ENCODE data around the gene ENTR1. TPM values are rescaled to one million over a fixed set of nuclear protein-coding genes. Genes with fewer than 3 reads are reported as not detected.

ENTR1 gene
- polyA plus RNA-seq, 1 donor from 2014 or later = 63.7 TPM

DNA sequence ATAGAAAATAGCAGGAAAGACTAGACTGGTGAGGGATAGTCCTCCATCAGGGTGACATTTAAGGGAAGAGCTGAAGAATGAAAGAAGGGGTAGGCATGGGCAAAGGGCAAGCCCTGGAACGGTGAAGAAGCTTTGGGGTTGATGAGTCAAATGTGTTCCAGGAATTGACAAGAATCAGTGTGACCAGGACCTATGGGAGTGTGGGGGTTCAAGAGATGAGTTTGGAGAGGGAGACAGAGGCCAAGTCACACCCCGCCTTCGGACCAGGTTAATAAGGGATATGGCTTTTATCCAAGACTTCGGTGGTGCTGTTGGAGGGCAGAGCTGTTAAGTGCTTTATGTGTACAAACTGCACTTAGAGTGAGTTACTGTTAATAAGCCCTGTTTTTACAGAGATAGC, 964 bp upstream of the ENTR1 start:
- H3K4me2 ChIP-seq (ENCODE audit: low read length) = peak overlapping the region; percentile 77
- TF ChIP-seq EZH2 (IDR thresholded peaks at IDR 0.05; ENCODE audit: borderline replicate concordance, insufficient read depth, low read length, poor library complexity, severe bottlenecking) (no peak), SMC3 (conservative IDR thresholded peaks at IDR 0.05; ENCODE audit: poor library complexity) (no peak), POLR2AphosphoS5 (IDR thresholded peaks at IDR 0.05) (no peak), RAD21 (conservative IDR thresholded peaks at IDR 0.05) (no peak), MXI1 (conservative IDR thresholded peaks at IDR 0.05; ENCODE audit: poor library complexity, severe bottlenecking) (no peak), EP300 (conservative IDR thresholded peaks at IDR 0.05; ENCODE audit: poor library complexity, severe bottlenecking) (no peak), TAF1 (IDR thresholded peaks at IDR 0.05; ENCODE audit: low read depth) (no peak)
- TF ChIP-seq, protein P1, sequence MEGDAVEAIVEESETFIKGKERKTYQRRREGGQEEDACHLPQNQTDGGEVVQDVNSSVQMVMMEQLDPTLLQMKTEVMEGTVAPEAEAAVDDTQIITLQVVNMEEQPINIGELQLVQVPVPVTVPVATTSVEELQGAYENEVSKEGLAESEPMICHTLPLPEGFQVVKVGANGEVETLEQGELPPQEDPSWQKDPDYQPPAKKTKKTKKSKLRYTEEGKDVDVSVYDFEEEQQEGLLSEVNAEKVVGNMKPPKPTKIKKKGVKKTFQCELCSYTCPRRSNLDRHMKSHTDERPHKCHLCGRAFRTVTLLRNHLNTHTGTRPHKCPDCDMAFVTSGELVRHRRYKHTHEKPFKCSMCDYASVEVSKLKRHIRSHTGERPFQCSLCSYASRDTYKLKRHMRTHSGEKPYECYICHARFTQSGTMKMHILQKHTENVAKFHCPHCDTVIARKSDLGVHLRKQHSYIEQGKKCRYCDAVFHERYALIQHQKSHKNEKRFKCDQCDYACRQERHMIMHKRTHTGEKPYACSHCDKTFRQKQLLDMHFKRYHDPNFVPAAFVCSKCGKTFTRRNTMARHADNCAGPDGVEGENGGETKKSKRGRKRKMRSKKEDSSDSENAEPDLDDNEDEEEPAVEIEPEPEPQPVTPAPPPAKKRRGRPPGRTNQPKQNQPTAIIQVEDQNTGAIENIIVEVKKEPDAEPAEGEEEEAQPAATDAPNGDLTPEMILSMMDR (IDR thresholded peaks at IDR 0.05; ENCODE audit: poor library complexity, severe bottlenecking) = no peak
- TF ChIP-seq, protein P2, sequence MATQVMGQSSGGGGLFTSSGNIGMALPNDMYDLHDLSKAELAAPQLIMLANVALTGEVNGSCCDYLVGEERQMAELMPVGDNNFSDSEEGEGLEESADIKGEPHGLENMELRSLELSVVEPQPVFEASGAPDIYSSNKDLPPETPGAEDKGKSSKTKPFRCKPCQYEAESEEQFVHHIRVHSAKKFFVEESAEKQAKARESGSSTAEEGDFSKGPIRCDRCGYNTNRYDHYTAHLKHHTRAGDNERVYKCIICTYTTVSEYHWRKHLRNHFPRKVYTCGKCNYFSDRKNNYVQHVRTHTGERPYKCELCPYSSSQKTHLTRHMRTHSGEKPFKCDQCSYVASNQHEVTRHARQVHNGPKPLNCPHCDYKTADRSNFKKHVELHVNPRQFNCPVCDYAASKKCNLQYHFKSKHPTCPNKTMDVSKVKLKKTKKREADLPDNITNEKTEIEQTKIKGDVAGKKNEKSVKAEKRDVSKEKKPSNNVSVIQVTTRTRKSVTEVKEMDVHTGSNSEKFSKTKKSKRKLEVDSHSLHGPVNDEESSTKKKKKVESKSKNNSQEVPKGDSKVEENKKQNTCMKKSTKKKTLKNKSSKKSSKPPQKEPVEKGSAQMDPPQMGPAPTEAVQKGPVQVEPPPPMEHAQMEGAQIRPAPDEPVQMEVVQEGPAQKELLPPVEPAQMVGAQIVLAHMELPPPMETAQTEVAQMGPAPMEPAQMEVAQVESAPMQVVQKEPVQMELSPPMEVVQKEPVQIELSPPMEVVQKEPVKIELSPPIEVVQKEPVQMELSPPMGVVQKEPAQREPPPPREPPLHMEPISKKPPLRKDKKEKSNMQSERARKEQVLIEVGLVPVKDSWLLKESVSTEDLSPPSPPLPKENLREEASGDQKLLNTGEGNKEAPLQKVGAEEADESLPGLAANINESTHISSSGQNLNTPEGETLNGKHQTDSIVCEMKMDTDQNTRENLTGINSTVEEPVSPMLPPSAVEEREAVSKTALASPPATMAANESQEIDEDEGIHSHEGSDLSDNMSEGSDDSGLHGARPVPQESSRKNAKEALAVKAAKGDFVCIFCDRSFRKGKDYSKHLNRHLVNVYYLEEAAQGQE (IDR thresholded peaks at IDR 0.05; ENCODE audit: borderline replicate concordance) = no peak

DNA sequence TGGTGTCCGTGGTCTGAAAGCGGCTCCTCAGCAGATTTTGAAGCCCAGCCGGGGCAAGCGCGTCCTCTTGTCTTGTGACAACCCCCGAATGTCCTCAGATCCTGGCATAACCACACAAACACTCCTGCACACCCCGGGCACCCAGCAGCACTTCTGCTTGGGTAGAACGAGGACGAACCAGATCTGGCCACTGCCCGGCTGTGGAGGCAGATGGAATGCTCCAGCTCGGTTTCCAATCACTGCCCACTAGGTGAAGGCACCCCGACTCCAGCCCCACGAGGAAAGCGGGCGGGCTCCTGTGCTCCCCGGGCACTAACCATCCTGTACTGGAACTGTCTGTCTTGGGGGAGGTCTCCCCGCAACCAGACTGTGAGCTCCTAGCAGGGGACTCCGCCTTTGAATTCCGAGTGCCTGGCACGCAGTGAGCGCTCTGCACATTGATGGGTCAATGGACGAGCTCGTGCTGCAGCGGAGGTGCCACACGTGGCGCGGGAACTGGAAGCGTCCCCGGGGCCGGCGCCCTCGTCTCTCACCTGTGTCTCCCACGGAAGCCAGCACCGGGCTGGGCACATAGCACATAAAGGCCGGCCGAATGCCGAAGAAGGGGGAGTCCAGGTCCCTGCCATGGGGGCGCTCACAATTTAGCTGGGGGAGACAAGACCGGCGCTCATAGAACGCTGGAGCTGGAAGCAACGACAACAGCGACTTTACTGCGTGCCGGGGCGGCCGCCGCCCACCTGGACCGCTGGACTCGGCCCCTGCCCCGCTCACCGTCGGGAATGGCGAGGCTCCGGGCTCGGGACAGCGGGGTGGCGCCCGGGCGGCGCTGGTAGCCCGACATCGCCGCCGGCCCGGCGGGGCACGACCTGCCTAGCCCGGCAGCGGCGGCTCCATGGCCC, 608 bp downstream of the ENTR1 start:
- peak overlapping the region; percentile 97 for H3K4me3 ChIP-seq (ENCODE audit: low read length)
- H4K20me1 ChIP-seq (ENCODE audit: insufficient read depth) = no peaks in the 10 kb centered on the region
- peak; percentile 84 for TF ChIP-seq MXI1 (conservative IDR thresholded peaks at IDR 0.05; ENCODE audit: poor library complexity, severe bottlenecking)
- TF ChIP-seq EZH2 (IDR thresholded peaks at IDR 0.05; ENCODE audit: borderline replicate concordance, insufficient read depth, low read length, poor library complexity, severe bottlenecking) = no peak
- TF ChIP-seq EP300 (conservative IDR thresholded peaks at IDR 0.05; ENCODE audit: poor library complexity, severe bottlenecking) = no peak
- TF ChIP-seq, protein P2 (IDR thresholded peaks at IDR 0.05; ENCODE audit: borderline replicate concordance) = no peak
- TF ChIP-seq SMC3 (conservative IDR thresholded peaks at IDR 0.05; ENCODE audit: poor library complexity) = no peak
- TF ChIP-seq, protein P1 (IDR thresholded peaks at IDR 0.05; ENCODE audit: poor library complexity, severe bottlenecking) = no peak
- TF ChIP-seq RAD21 (conservative IDR thresholded peaks at IDR 0.05) = no peak
- TF ChIP-seq POLR2AphosphoS5 (IDR thresholded peaks at IDR 0.05) = no peak
- TF ChIP-seq TAF1 (IDR thresholded peaks at IDR 0.05; ENCODE audit: low read depth) = no peak
- H3K4me2 ChIP-seq (ENCODE audit: low read length) = peak overlapping the region; percentile 48
- H3K36me3 ChIP-seq (ENCODE audit: insufficient read depth, low read length) = no peaks in the 10 kb centered on the region
- peak overlapping the region; percentile 72 for H3K9ac ChIP-seq (ENCODE audit: low read length)
- H3K79me2 ChIP-seq (replicated peaks; ENCODE audit: insufficient read depth, low read length) = peaks cover 34% of the 10 kb centered on the region
- no peaks in the 10 kb centered on the region for H3K9me3 ChIP-seq (ENCODE audit: low read length)
- no peak overlapping the region for H3K27ac ChIP-seq (ENCODE audit: low read length)
- H3F3A ChIP-seq (ENCODE audit: insufficient read depth, low read length, poor library complexity, severe bottlenecking) = no peaks in the 10 kb centered on the region
- H3K9me2 ChIP-seq (ENCODE audit: insufficient read depth, low read length) = no peaks in the 10 kb centered on the region
- H3K27me3 ChIP-seq (ENCODE audit: insufficient read depth, low read depth, low read length) = no peaks in the 10 kb centered on the region
- peak overlapping the region; percentile 4 for H2AFZ ChIP-seq (ENCODE audit: low read depth, low read length)

More for the DNA sequence above, 964 bp upstream of the ENTR1 start:
- H3K4me3 ChIP-seq (ENCODE audit: low read length) = peak overlapping the region; percentile 97
- no peaks in the 10 kb centered on the region for H3K27me3 ChIP-seq (ENCODE audit: insufficient read depth, low read depth, low read length)
- H3K36me3 ChIP-seq (ENCODE audit: insufficient read depth, low read length) = no peaks in the 10 kb centered on the region
- no peaks in the 10 kb centered on the region for H3K9me3 ChIP-seq (ENCODE audit: low read length)
- no peak overlapping the region for H2AFZ ChIP-seq (ENCODE audit: low read depth, low read length)
- no peaks in the 10 kb centered on the region for H4K20me1 ChIP-seq (ENCODE audit: insufficient read depth)
- H3F3A ChIP-seq (ENCODE audit: insufficient read depth, low read length, poor library complexity, severe bottlenecking) = no peaks in the 10 kb centered on the region
- peaks cover 34% of the 10 kb centered on the region for H3K79me2 ChIP-seq (replicated peaks; ENCODE audit: insufficient read depth, low read length)
- peak overlapping the region; percentile 83 for H3K9ac ChIP-seq (ENCODE audit: low read length)
- H3K9me2 ChIP-seq (ENCODE audit: insufficient read depth, low read length) = no peaks in the 10 kb centered on the region
- no peak overlapping the region for H3K27ac ChIP-seq (ENCODE audit: low read length)

All from neural cell (in vitro differentiated cells).